GM19467 (cell line): ENCODE measurements around the gene SYK.

Experiments used
- ATAC-seq: cut with Tn5 transposase; IDR thresholded peaks from one replicate; pipeline ENCODE4 v1.9.1; 2021; ENCODE audit warnings: mild to moderate bottlenecking, moderate library complexity; ENCODE audit not compliant: unreplicated experiment

The SYK gene

GRCh38 chr9:90900130-90900529 lies 98.5 kb downstream of the SYK start:
- no peak for ATAC-seq

- ATAC-seq = no peak
These were observed 100.3 kb downstream of the SYK start for GRCh38 chr9:90901933-90902332.

GRCh38 chr9:90903766-90904424 lies 102.3 kb downstream of the SYK start:
- ATAC-seq = no peak

GRCh38 chr9:90904706-90905478 lies 103.3 kb downstream of the SYK start:
- no peak for ATAC-seq

- ATAC-seq = no peak
These were observed 104.2 kb downstream of the SYK start for GRCh38 chr9:90905822-90906221.

- ATAC-seq = no peak
These were observed 104.9 kb downstream of the SYK start for GRCh38 chr9:90906316-90907055.

- no peak for ATAC-seq
These were observed 105.4 kb downstream of the SYK start for GRCh38 chr9:90907056-90907445.

- ATAC-seq = no peak
These were observed 106.2 kb downstream of the SYK start for GRCh38 chr9:90907790-90908189.

- peak; percentile 62 for ATAC-seq
These were observed 107.6 kb downstream of the SYK start for GRCh38 chr9:90909225-90909624.

- no peak for ATAC-seq
These were observed 108.2 kb downstream of the SYK start for GRCh38 chr9:90909747-90910283.

GRCh38 chr9:90914196-90914595 lies 112.6 kb downstream of the SYK start:
- ATAC-seq = no peak

- ATAC-seq = peak; percentile 87
These were observed 113.4 kb downstream of the SYK start for GRCh38 chr9:90914868-90915483.

- no peak for ATAC-seq
These were observed 114.1 kb downstream of the SYK start for GRCh38 chr9:90915693-90916092.

GRCh38 chr9:90916147-90916734 lies 114.6 kb downstream of the SYK start:
- no peak for ATAC-seq

- no peak for ATAC-seq
These were observed 118.3 kb downstream of the SYK start for GRCh38 chr9:90919883-90920282.

- ATAC-seq = no peak
These were observed 119.5 kb downstream of the SYK start for GRCh38 chr9:90921104-90921503.

- ATAC-seq = no peak
These were observed 120.3 kb downstream of the SYK start for GRCh38 chr9:90921969-90922368.

- no peak for ATAC-seq
These were observed 124.1 kb downstream of the SYK start for GRCh38 chr9:90925581-90926257.

GRCh38 chr9:90926936-90927335 lies 125.3 kb downstream of the SYK start:
- ATAC-seq = no peak

- ATAC-seq = no peak
These were observed 125.9 kb downstream of the SYK start for GRCh38 chr9:90927496-90927895.
